ENCODE measurements around the gene DLG1.
A peak's percentile ranks its signal among the peaks of the same experiment; 100 is the strongest.

DLG1 gene

GRCh38 chr3:197191897-197192296, 106.5 kb downstream of the DLG1 start:
- peaks cover 21% of the 10 kb centered on the region for H3K36me3 ChIP-seq
- H3K4me2 ChIP-seq, result no peak overlapping the region
- no peaks in the 10 kb centered on the region for H3K9me3 ChIP-seq
- H3K4me3 ChIP-seq, result no peak overlapping the region
- H4K20me1 ChIP-seq, result peaks cover 55% of the 10 kb centered on the region; the same call in 1 of the 2 replicates
- H3K27me3 ChIP-seq, result no peaks in the 10 kb centered on the region
- H3K27ac ChIP-seq, result no peak overlapping the region
- H3K4me1 ChIP-seq, result no peaks in the 10 kb centered on the region
- no peak for TF ChIP-seq Cebpa-rat (IDR thresholded peaks at IDR 0.05)
- H3K9ac ChIP-seq, result no peak overlapping the region

- no peak overlapping the region for H3K4me2 ChIP-seq
- H3K9ac ChIP-seq, result no peak overlapping the region
- no peak overlapping the region for H3K27ac ChIP-seq
These were observed 108.8 kb downstream of the DLG1 start for GRCh38 chr3:197189623-197190022.

GRCh38 chr3:197188963-197189362, 109.4 kb downstream of the DLG1 start:
- Histone ChIP-seq H3K4me1 (peaks cover 3% of the 10 kb centered on the region), H3K4me3 (no peak overlapping the region), H3K36me3 (peaks cover 15% of the 10 kb centered on the region; the same call in 1 of the 2 replicates), H3K27ac (no peak overlapping the region), H3K9me3 (no peaks in the 10 kb centered on the region), H3K27me3 (no peaks in the 10 kb centered on the region), H3K9ac (no peak overlapping the region), H4K20me1 (peaks cover 66% of the 10 kb centered on the region), H3K4me2 (no peak overlapping the region)
- TF ChIP-seq Cebpa-rat (IDR thresholded peaks at IDR 0.05), result no peak

More at GRCh38 chr3:197189623-197190022, 108.8 kb downstream of the DLG1 start:
- TF ChIP-seq Cebpa-rat (IDR thresholded peaks at IDR 0.05), result no peak
- Histone ChIP-seq H3K4me3 (no peak overlapping the region), H3K27me3 (no peaks in the 10 kb centered on the region), H3K36me3 (peaks cover 15% of the 10 kb centered on the region; the same call in 1 of the 2 replicates), H4K20me1 (peaks cover 62% of the 10 kb centered on the region), H3K9me3 (no peaks in the 10 kb centered on the region), H3K4me1 (no peaks in the 10 kb centered on the region)

- Histone ChIP-seq H3K27ac (no peak overlapping the region), H3K27me3 (no peaks in the 10 kb centered on the region), H3K9ac (no peak overlapping the region), H3K9me3 (no peaks in the 10 kb centered on the region), H3K4me1 (peaks cover 22% of the 10 kb centered on the region), H3K4me3 (no peak overlapping the region), H3K4me2 (no peak overlapping the region), H4K20me1 (peaks cover 75% of the 10 kb centered on the region), H3K36me3 (0 out of 2 replicates have a peak, but pooled peaks cover 11% of the 10 kb centered on the region)
- no peak for TF ChIP-seq Cebpa-rat (IDR thresholded peaks at IDR 0.05)
These were observed 111.4 kb downstream of the DLG1 start for GRCh38 chr3:197186887-197187588.

GRCh38 chr3:197183582-197183981, 114.8 kb downstream of the DLG1 start:
- 0 out of 2 replicates have a peak overlapping the region, but pooled peaks have one; percentile 9 for H3K9ac ChIP-seq

GRCh38 chr3:197181741-197182140, 116.7 kb downstream of the DLG1 start:
- Histone ChIP-seq H3K9ac (no peak overlapping the region), H3K4me2 (peak overlapping the region; percentile 47; the same call in 1 of the 2 replicates), H3K9me3 (no peaks in the 10 kb centered on the region), H3K4me1 (peaks cover 44% of the 10 kb centered on the region), H3K27ac (no peak overlapping the region), H3K36me3 (peaks cover 5% of the 10 kb centered on the region; the same call in 1 of the 2 replicates), H3K4me3 (no peak overlapping the region), H4K20me1 (peaks cover 49% of the 10 kb centered on the region), H3K27me3 (no peaks in the 10 kb centered on the region)
- peak; percentile 80 for TF ChIP-seq Cebpa-rat (IDR thresholded peaks at IDR 0.05)

More at GRCh38 chr3:197183582-197183981, 114.8 kb downstream of the DLG1 start:
- no peaks in the 10 kb centered on the region for H3K9me3 ChIP-seq
- TF ChIP-seq Cebpa-rat (IDR thresholded peaks at IDR 0.05), result no peak
- no peaks in the 10 kb centered on the region for H3K36me3 ChIP-seq
- H3K4me2 ChIP-seq, result peak overlapping the region; percentile 25
- H3K27me3 ChIP-seq, result no peaks in the 10 kb centered on the region
- H3K27ac ChIP-seq, result peak overlapping the region; percentile 0; the same call in 1 of the 2 replicates
- peaks cover 66% of the 10 kb centered on the region for H4K20me1 ChIP-seq
- peaks cover 44% of the 10 kb centered on the region for H3K4me1 ChIP-seq
- H3K4me3 ChIP-seq, result no peak overlapping the region

- H4K20me1 ChIP-seq, result peaks cover 25% of the 10 kb centered on the region; the same call in 1 of the 2 replicates
- H3K4me2 ChIP-seq, result no peak overlapping the region
- peaks cover 65% of the 10 kb centered on the region for H3K4me1 ChIP-seq
- peaks cover 5% of the 10 kb centered on the region; the same call in 1 of the 2 replicates for H3K36me3 ChIP-seq
- no peaks in the 10 kb centered on the region for H3K9me3 ChIP-seq
- no peak for TF ChIP-seq Cebpa-rat (IDR thresholded peaks at IDR 0.05)
- no peak overlapping the region for H3K27ac ChIP-seq
- no peaks in the 10 kb centered on the region for H3K27me3 ChIP-seq
- no peak overlapping the region for H3K9ac ChIP-seq
- no peak overlapping the region for H3K4me3 ChIP-seq
These were observed 119.4 kb downstream of the DLG1 start for GRCh38 chr3:197178998-197179397.

GRCh38 chr3:197175503-197175902, 122.9 kb downstream of the DLG1 start:
- Histone ChIP-seq H3K4me1 (peaks cover 30% of the 10 kb centered on the region), H3K9me3 (no peaks in the 10 kb centered on the region), H3K36me3 (peaks cover 13% of the 10 kb centered on the region; the same call in 1 of the 2 replicates), H3K9ac (no peak overlapping the region), H3K4me2 (peak overlapping the region; percentile 75), H4K20me1 (peaks cover 2% of the 10 kb centered on the region; the same call in 1 of the 2 replicates), H3K27me3 (no peaks in the 10 kb centered on the region), H3K27ac (0 out of 2 replicates have a peak overlapping the region, but pooled peaks have one; percentile 48), H3K4me3 (no peak overlapping the region)
- no peak for TF ChIP-seq Cebpa-rat (IDR thresholded peaks at IDR 0.05)

- Histone ChIP-seq H3K9ac (no peak overlapping the region; the same call in 1 of the 2 replicates), H4K20me1 (no peaks in the 10 kb centered on the region), H3K36me3 (peaks cover 15% of the 10 kb centered on the region), H3K9me3 (no peaks in the 10 kb centered on the region), H3K27me3 (no peaks in the 10 kb centered on the region), H3K4me1 (peaks cover 24% of the 10 kb centered on the region), H3K4me3 (no peak overlapping the region), H3K27ac (0 out of 2 replicates have a peak overlapping the region, but pooled peaks have one; percentile 48), H3K4me2 (peak overlapping the region; percentile 75)
- TF ChIP-seq Cebpa-rat (IDR thresholded peaks at IDR 0.05), result no peak
These were observed 123.5 kb downstream of the DLG1 start for GRCh38 chr3:197174927-197175326.

GRCh38 chr3:197173620-197174019, 124.8 kb downstream of the DLG1 start:
- H4K20me1 ChIP-seq, result no peaks in the 10 kb centered on the region
- peaks cover 17% of the 10 kb centered on the region for H3K36me3 ChIP-seq
- no peaks in the 10 kb centered on the region for H3K27me3 ChIP-seq
- no peak overlapping the region for H3K4me2 ChIP-seq
- no peak for TF ChIP-seq Cebpa-rat (IDR thresholded peaks at IDR 0.05)
- no peak overlapping the region for H3K9ac ChIP-seq
- peaks cover 23% of the 10 kb centered on the region for H3K4me1 ChIP-seq
- no peak overlapping the region for H3K4me3 ChIP-seq
- H3K27ac ChIP-seq, result no peak overlapping the region
- no peaks in the 10 kb centered on the region for H3K9me3 ChIP-seq

Measured in BLaER1 (cell line).